ENCODE data around the gene LY6G6D.
"Not testable (repeated sequence)": the region's sequence is repeated elsewhere in the genome, so short reads cannot be mapped to it uniquely, and the experiment has no call there.

Gene LY6G6D

DNA sequence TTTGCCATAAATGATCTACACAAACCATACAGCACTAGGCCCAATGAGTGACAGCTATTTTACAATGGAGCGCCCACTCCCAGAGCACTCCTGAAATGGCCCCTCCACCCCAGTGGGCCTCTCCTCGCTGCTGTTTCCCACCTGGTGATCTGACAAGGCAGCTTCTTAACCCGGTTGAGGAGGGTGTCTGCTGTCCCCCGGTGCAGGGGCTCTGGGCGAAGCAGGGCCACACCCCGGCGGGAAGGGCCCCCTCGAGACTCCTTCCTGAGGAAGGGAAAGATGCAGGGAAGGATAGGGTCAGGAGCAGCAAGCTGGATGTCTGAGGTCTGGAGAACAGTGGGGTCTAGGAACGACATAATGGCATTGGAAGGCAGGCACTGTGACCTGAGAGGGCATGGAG lies 22.3 kb upstream of the LY6G6D start:
- no peak for DNase-seq

DNA sequence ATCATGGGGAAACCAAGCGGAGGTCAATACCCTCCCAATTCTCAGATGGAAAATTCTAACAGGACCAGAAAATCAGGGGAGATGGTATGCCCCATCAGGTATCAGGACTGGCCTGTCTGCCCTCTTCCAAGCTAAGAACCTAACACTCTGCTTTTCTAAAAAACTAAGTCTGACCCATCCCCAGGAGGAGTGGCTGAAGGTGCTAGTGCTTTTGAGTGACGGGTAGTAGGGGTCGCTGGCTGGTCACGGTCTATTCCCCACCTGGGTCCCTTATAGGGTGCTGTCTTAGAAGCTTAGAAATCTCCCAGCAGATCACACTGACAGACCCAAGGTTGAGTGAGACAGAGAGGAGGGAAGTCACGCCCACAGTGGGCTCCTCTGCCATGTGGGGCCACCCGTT lies 21.6 kb upstream of the LY6G6D start:
- no peak for DNase-seq

DNA sequence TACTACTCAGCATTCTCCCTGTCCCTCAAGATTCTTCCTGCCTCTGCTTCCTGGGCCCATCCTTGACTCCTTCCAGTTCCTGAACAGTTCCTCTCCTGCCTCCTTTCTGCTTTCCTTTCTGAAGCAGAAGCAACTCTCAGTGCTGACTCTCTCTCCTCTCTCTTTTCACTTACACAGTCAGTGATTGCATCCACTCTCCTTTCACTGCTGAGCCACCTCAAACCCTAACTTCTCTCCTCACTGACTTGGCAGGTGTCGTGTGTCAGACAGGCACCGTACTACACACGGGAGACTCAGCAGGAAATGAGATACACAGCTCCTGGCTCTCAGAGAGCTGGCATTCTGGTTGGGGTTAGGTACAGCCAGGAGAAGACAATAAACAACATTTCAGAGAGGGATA lies 17.6 kb upstream of the LY6G6D start:
- no peak for DNase-seq

DNA sequence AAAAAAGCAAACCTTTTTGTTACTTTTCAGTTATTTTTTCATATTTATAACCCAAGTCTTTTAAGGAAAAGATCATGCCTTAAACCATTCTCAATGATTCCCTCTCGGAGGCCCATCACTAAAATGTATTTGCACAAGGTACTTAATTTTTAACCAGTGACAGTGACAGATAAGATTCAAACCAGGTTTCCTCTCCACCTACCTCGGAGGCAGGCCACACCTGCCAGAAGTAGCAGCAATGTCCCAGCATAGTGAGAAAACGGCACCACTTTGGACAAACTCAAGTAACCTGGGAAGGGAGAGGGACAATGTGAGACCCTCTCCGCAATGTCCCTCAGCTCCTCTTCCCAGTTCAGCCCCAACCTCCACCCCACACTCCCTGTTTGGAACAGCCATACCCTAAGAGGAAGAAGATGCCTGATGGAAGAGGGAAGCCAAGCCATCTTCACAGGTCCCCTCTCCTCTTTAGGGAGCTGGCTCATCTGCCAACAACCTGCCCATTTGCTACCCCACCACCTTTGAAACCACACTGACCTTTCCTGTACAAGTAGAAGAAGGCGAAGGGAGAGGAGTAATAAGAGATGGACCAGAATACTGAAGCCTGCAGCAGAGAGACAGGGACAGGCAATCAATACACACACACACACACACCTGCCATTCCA lies 14.3 kb upstream of the LY6G6D start:
- DNase-seq = no peak

DNA sequence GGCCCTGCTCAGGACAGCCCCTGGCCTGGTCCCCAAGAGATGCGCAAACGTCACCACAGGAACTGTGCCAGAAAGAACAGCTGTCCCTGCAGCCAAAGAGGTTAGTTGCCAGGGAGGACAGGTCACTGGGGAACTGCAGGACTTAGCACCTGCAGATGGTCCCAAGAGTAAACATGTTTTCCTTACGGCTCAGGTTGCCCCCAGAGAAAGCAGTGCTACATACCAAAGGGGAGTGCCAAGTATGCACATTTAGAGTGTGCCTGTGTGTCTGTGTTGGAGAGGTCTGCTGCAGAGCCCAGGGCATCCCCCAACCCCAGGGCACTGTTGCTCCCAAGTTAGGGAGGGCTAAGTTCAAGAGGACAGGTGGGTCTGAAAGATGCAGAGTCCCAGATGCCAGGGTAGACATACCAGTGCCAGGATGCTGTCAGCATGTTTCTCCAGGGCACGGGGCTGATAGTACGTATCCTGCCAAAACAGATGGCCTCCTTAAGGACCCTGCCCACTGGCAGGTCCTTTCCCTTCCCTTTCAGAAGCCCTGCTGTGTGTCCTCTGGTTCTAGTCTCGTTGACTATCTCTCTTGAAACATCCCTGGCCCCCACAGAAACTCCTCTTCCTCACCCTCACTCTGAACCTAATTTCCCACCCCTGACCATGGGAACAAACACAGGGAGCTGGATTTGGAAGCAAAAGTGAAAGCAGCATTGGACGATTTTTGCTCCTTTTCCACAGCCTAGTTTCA lies 13.3 kb upstream of the LY6G6D start:
- no peak for DNase-seq

DNA sequence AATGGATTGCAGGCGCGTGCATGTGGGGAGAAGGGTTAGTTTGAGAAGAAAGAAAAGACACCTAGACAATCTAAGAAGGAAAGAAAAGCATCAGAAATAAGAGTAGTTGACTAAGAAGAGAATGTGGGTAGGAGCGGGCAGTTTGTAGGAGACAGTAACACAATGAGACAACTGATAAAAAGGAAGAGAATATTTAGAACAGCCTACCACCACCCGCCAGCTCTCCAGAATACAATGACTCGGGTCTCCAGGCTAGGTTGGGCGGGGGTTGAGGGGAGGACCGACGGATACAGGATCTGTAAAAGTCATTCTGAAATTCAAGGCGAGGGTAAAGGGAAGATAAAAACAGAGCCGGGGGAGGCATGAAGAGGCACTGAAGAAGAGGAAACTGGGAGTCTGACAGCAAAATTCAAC lies 12.7 kb upstream of the LY6G6D start:
- DNase-seq = no peak

DNA sequence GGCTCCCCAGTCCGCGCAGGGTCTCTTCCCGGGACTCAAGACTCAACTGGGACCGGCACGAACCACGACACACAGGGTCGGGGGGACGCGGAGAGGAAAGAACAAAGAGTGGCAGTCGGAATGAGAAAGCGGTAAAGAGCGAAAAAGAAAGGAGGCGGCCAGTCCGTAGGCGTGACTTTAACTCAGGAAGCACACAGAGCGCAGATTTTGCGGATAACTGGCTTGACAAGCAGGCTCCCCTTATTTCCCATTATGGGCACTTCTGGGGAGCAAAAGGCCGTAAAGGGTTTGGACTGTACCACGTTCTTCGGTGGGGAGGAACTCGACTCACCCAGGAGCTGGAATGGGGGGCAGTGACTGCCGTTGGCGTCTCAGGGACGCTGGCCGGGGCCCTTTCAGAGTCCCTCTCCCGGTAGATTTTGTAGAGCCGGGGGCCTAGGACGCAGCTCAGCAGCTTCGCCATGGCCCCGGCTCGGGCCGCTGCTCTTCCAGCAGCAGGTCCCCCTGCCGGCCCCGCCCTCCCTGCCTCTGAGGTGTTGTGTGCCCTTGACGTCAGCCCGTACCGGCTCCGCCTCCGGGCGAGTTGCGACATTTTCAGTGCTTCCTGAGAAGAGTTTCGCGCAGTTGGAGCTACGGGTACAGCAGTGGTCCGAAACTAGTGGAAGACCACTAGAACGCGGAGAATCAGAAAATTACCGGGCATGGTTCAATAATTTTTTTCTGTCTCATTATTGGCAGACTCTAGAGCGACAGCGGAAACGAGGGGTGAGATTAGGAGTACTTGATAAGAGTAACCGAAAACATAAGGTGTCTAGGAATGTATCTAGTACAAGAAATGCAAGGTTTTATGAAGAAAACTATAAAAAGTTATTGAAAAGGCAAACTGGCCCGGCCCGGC lies 12.1 kb upstream of the LY6G6D start, which contains the start of gene ABHD16A:
Gene ABHD16A, minus strand, starts transcription at position 506 of the 898 bp plus-strand sequence. Its CDS starts 43 bp downstream, at position 463.
- peak; percentile 98 for DNase-seq

DNA sequence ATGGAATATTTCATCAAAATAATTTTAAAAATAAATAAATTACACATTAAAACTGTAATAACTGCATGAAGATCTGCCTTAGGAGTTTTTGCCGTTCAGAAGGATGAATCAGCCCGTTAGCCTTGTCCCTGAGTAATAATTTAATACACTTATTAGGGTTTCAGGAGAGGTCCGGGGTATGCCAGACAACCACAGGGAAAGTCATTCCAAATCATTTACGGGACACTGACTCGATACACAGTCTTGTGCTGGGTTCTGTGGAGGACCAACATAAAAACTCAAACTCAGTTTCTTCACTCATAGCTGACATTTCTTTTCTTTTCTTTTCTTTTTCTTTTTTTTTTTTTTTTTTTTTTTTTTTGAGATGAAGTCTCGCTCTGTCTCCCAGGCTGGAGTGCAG lies 9.2 kb upstream of the LY6G6D start:
- no peak for DNase-seq

DNA sequence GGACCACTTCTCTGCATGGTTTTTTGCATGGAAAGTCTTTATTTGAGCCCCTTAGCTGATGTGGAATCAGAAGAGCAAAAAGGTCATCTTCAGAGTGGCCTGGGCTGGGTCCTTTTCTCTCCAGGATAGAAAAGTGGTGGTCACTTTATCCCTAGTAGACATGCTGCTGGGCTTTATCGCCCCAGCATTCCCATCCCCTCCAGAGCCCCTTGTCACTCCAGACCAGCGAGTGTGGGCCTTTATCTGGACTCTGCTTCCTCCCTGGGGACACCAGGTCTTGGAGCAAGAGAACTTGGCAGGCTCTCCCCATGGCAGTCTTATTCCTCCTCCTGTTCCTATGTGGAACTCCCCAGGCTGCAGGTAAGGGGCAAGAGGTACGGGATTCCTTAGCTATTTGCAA lies 8.5 kb upstream of the LY6G6D start, which contains the start of gene LY6G6F:
Gene LY6G6F, plus strand, starts transcription at position 268 of the 400 bp plus-strand sequence. Its CDS starts 41 bp downstream, at position 309.
- DNase-seq = no peak

DNA sequence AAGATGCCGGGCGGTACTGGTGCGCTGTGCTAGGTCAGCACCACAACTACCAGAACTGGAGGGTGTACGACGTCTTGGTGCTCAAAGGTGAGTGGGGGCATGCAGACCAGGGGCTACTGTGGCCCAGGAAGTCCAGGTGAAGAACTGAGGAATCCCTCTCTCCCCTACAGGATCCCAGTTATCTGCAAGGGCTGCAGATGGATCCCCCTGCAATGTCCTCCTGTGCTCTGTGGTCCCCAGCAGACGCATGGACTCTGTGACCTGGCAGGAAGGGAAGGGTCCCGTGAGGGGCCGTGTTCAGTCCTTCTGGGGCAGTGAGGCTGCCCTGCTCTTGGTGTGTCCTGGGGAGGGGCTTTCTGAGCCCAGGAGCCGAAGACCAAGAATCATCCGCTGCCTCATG lies 7.4 kb upstream of the LY6G6D start:
- no peak for DNase-seq

DNA sequence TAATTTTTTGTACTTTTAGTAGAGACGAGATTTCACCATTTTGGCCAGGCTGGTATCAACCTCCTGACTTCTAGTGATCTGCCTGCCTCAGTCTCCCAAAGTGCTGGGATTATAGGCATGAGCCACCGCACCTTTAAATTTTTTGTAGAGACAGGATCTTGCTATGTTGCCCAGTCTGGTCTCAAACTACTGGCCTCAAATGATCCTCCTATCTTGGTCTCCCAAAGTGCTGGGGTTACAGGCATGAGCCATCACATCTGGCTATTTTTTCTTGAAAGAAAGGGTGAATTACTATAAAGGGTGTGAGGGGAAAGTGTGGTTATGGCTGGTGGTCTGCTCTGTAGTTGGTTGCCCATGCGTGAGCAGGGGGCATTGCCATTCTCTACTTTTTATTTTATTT lies 6.9 kb upstream of the LY6G6D start:
- no peak for DNase-seq

DNA sequence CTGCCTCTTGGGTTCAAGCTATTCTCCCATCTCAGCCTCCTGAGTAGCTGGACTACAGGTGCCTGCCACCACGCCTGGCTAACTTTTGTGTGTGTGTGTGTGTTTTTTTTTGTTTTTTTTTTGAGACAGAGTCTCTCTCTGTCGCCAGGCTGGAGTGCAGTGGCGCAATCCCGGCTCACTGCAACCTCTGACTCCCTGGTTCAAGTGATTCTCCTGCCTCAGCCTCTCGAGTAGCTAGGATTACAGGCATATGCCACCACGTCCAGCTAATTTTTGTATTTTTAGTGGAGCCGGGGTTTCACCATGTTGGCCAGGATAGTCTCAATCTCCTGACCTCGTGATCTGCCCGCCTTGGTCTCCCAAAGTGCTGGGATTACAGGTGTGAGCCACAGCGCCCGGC lies 6.0 kb upstream of the LY6G6D start:
- DNase-seq = not testable (repeated sequence)

DNA sequence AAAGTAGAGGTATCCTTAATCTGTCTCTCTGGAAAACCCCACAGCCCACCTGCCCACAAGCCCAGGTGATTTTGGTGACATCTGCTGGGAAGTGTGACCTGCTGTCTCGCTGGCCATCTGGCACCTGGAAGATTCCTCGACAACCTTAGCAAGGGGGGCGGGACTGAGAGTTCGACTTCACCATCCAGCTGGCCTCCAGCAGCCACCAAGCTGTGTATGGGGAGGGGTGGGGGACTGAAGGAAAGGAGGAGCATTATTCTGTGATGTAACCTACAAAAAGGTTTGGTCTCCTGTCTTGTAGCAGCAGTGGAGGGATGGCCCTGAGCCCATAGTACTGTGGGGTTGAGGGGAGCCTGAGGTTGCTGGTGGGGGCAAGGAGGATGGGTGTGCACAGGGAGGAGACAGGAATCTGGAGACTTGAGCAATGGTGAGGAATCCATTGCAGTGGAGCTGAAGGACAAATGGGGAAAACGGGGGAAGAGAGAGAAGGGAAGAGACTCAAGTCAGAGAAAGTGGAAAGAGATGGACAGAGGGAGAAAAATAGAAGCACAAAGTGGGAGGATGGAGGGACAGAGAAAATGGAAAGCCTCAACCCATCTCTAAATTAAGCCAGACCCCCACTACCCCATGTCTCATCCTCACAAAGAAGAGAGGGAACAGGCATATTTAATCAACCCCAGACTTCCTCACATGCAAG lies 4.5 kb upstream of the LY6G6D start:
- DNase-seq = no peak

DNA sequence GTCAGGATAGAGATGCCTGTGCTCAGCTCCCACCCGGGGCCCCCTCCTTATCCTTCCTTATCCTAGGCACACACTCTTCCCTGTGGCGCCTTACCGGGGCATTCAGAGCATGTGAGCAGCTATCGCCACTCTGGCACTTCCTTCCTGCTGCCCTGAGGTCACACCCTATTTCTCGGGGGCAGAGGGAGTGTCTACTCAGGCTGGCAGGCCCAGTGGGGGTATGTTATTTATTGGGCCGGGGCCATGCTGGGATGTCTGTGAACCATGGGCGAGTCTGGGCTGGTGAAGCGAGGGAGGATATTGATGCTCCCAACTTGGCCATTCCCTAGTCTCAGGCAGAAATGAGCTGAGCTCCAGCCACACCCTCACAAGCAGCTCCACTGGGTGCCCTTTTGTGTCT lies 3.9 kb upstream of the LY6G6D start:
- no peak for DNase-seq

DNA sequence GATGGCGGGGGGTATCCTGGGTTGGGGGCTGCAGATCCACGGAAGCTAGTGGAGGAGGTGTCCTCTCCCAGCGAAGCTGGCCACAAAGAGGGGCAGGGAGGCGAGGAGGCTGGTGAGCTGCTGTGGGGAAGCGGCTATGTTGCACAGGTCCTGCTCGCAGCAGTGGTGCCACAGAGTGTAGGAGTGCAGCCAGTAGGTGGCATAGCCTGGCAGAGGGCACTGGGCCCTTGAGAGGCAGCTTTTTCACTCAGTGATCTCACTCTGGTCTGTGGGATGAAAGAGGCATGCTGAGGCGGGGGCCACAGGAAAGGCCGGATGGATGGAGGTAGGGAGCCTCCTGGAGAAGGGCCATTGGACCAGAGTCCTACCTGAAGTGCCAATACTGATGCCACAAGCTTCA lies 2.9 kb upstream of the LY6G6D start:
- peak; percentile 29 for DNase-seq

DNA sequence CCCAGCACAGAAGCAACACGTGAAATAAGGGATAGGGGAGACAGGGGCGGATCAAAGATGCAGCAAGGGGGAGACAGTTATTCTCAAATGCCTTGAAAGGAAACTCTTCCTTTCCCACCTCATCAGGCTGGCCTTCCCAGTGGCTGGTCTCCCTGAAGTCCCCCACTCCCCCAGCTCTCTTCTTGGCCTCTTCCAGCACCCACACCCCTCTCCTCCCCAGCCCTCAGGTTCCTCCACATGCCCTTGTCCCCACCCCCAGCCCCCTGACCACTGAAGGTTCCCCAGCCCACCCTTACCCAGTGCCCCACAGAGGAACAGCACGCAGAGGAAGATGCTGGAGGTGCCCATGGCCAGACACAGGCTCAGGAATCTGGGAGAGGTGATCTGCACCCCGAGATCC lies 1.7 kb upstream of the LY6G6D start:
- DNase-seq = no peak

DNA sequence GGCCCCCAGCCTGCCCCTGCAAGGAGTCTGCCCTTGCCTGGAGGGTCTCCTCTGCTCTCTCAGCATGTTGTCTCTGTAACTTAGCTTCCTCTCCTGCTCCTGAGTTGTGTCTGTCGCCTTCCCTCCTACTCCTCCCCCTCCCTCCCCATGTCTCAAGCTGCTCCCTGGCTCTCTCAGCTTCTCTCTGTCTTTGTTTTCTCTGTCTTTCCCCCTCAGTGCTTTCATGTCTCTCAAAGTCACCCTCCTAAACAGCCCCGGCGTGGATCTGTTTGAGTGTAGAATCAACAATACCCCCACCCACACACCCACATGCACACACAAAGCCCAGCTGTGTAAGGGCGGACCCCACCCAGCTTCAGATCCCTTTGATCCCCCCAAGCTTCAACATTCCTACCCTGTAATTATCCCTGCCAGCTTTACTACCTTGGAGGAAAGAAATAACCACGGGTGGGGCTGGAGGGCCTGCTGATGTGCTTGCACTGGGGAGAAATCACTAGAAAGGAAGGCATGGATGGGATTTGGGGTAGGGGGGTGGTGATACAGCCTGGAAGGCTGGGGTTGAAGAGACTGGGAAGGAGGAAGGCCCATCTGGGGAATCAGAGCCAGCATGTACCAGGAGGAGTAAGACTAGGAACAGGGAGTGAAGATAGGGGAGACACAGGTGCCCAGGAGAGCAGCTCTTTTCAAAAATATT lies 1.0 kb upstream of the LY6G6D start:
- no peak for DNase-seq

DNA sequence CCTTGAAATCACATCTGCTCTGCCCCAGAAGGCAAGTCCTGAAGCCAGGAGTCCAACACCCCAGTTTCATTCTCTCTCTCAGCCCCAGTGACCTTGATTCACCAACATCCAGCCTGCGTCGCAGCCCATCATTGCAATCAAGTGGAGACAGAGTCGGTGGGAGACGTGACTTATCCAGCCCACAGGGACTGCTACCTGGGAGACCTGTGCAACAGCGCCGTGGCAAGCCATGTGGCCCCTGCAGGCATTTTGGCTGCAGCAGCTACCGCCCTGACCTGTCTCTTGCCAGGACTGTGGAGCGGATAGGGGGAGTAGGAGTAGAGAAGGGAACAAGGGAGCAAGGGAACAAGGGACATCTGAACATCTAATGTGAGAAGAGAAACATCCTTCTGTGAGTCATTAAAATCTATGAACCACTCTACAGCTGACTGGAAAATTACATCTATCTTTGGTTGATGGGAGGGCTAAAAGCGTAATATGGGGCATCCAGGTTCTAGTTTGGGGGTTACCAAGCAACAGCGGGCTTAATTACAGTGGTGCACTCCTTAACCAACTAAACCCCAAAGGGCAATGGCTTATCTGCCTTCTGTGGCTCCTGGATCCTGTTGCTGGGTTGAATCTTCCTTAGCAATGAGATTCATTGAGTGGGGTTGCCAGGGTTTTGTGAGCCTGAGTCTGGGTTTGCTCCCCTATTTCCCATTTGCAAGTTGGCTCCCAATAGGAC lies 2.5 kb downstream of the LY6G6D start:
- DNase-seq = no peak

DNA sequence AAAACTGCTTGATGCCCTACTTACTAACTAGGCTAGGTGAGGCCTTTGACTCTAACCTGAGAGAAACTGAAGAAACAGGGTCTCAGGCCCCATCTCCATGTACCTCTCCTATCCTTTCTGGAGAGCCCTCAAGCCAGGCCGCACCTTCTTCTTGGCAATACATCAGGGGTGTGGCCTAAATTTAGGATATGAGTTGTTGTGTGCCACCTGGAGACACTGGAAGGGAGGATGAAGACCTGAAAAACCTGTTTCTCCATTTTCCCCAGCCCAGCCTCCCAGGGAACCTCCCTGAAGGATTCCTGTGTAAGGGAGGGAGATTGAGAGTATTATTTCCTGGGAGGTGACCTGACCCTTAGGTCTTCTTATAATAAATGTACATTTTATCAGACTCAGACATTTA lies 3.1 kb downstream of the LY6G6D start:
- no peak for DNase-seq

DNA sequence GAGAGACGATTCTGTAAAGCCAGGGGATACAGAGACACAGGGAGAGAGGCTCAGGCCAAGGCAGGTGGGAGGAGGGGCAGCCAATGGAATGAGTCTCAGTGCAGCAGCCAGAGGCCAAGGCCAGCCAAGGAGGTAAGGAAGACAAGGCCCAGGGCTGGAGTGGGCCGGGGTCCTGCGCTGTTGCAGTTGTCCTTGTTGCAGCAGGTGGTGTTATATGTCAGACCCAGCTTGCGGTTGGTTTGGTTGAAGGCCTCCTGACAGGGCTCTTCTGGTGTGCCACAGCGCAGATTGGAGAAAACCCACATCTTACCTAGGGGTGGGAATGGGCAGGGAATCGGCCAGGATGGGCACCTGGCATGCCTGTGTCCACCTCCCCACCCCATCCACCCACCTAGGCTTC lies 3.9 kb downstream of the LY6G6D start:
- no peak for DNase-seq

DNA sequence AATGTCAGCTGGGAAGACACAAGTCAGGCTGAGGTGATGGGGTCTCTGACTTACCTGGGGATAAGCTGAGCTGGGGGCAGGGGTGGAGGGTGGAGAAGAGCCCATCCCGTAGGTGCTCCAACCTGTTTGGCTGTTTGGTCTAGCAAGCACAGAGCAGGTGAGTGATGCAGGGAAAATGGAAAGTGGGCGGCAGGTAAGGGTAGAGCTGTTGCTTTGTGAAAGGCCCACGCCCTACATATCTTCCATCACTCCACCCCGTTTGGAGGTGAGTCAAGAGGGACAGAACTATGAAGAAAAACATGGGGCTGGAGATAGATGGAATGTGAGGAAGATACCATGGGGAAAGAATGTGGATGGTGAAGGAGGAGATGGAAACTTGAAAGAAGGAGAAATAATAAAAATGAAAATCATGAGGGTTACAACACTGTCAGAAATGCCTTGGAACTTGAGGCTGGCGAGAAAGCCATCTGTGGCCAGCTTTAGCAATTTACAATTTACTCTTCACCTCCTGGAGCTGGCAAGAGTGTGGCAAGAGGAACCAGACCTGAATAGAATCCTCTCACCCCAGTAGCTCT lies 5.1 kb downstream of the LY6G6D start:
- no peak for DNase-seq
